ENCODE results near the gene IFI27L2.

IFI27L2 gene

DNA sequence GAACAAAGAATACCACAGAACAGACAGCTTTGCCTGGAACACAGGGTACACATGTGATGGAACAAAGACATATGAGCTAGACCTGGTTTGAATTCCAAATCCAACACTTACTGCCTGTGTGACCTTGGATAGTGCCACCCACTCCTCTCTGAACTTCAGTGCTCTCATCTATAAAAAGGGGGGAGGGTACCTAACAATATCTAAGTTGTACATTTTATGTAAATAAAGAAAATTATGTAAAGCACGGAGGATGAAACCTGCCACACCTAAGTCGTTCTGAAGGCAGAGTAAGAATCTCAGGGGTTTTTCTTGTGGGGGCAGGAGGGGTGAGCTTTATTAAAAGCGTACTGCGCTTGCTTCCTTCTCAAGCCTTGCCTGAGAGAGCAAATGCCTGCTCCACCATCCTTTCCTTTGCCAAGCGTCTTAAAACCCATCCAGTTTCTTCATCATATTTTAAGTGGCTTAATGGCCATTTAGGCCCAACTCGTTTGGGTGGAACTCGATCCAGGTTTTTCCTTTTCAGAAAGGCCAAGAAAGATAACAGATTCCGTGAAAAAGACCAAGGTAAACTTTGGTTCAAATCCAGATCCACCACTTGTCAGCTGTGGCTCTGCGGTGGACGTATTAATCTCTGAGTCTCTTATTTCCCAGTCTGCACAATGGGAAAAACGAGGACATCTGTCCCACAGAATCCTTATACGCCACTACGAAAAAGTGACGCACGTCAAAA lies 49.3 kb downstream of the IFI27L2 start:
- H3K4me3 ChIP-seq (ENCODE audit: low read depth, low read length) = peak overlapping the region; percentile 97
- TF ChIP-seq, protein P1, sequence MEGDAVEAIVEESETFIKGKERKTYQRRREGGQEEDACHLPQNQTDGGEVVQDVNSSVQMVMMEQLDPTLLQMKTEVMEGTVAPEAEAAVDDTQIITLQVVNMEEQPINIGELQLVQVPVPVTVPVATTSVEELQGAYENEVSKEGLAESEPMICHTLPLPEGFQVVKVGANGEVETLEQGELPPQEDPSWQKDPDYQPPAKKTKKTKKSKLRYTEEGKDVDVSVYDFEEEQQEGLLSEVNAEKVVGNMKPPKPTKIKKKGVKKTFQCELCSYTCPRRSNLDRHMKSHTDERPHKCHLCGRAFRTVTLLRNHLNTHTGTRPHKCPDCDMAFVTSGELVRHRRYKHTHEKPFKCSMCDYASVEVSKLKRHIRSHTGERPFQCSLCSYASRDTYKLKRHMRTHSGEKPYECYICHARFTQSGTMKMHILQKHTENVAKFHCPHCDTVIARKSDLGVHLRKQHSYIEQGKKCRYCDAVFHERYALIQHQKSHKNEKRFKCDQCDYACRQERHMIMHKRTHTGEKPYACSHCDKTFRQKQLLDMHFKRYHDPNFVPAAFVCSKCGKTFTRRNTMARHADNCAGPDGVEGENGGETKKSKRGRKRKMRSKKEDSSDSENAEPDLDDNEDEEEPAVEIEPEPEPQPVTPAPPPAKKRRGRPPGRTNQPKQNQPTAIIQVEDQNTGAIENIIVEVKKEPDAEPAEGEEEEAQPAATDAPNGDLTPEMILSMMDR (IDR thresholded peaks at IDR 0.05; ENCODE audit: borderline replicate concordance, insufficient read depth, low read depth, low read length) = no peak

DNA sequence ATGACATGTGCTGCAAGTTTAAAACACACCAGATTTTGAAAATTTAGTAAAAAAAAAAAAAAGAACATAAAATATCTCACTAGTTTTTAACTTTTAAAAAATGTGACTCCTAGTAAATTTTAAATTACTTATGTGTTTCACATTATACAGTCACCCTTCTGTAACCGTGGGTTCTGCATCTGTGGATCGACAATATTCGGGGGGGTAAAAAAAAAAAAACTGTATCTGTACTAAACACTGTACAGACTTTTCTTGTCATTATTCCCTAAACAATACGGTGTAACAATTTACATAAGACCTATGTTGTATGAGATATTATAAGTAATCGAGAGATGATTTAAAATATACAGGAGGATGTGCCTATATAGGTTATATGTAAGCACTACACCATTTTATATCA lies 51.6 kb downstream of the IFI27L2 start:
- H3K4me3 ChIP-seq (ENCODE audit: low read depth, low read length) = no peak overlapping the region
- TF ChIP-seq, protein P1 (IDR thresholded peaks at IDR 0.05; ENCODE audit: borderline replicate concordance, insufficient read depth, low read depth, low read length) = no peak

Data from GM12875 (cell line).